Suprapubic skin (tissue), 4 donors: ENCODE measurements around the gene HELZ. TPM values are rescaled to one million over a fixed set of nuclear protein-coding genes. Genes with fewer than 3 reads are reported as not detected.

Experiments used
- DNase-seq, 2 donors: peaks; one replicate each; pipeline ENCODE4 v3.0.0-alpha.2; 2019; ENCODE audit warnings: low spot score in 2 of 2
- H3K27ac ChIP-seq: fragments of 200-600 bp; sonication (generic); one replicate; pipeline ENCODE4 v1.5.1; 2019
- H3K27me3 ChIP-seq: fragments of 200-600 bp; sonication (generic); one replicate; pipeline ENCODE4 v1.5.1; 2019
- H3K36me3 ChIP-seq: fragments of 200-600 bp; sonication (generic); one replicate; pipeline ENCODE4 v1.5.1; 2019
- H3K4me1 ChIP-seq: fragments of 200-600 bp; sonication (generic); one replicate; pipeline ENCODE4 v1.5.1; 2019
- H3K4me3 ChIP-seq: fragments of 200-600 bp; sonication (generic); one replicate; pipeline ENCODE4 v1.5.1; 2019; ENCODE audit warnings: mild to moderate bottlenecking
- H3K9me3 ChIP-seq: fragments of 200-600 bp; sonication (generic); one replicate; pipeline ENCODE4 v1.5.1; 2019
- CTCF ChIP-seq, 2 donors: fragments of 200-600 bp in 1 of 2; fragments of 450-650 bp in 1 of 2; sonication (generic) in 1 of 2; IDR thresholded peaks; one replicate each; pipeline ENCODE4 v1.5.1; 2016 to 2019; ENCODE audit warnings: antibody characterized with exemption in 2 of 2, mild to moderate bottlenecking in 1 of 2, moderate library complexity in 1 of 2
- EP300 ChIP-seq: sonication (generic); formaldehyde crosslinking; IDR thresholded peaks from one replicate; pipeline ENCODE4 v1.6.1; 2017; ENCODE audit warnings: antibody characterized with exemption
- POLR2A ChIP-seq, 2 donors: fragments of 450-650 bp; IDR thresholded peaks; one replicate each; pipeline ENCODE4 v1.6.1; 2017; ENCODE audit warnings: antibody characterized with exemption in 2 of 2, mild to moderate bottlenecking in 2 of 2, moderate library complexity in 2 of 2
- POLR2AphosphoS5 ChIP-seq, 3 donors: sonication (generic); formaldehyde crosslinking; IDR thresholded peaks; one replicate each; pipeline ENCODE4 v1.6.1; 2017; ENCODE audit warnings: antibody characterized with exemption in 3 of 3
- WGBS: methylation state at CpG from one replicate; pipeline ENCODE4 v1.1.5; 2018; 5-methylcytosine and 5-hydroxymethylcytosine counted together
- total RNA-seq, 4 donors: library from RNA; depleted of rRNA; stranded (reverse); fragments of >200 nt; gene quantifications; one replicate each; pipeline ENCODE4 v1.1.0, GENCODE V29; 2016

HELZ gene
- total RNA-seq, 4 donors from 2014 or later = 30.9 to 88.5 (median 36.7) TPM

GRCh38 chr17:67040652-67041051, 204.3 kb downstream of the HELZ start:
- Histone ChIP-seq H3K9me3 (no peaks in the 10 kb centered on the region), H3K4me1 (no peaks in the 10 kb centered on the region), H3K27ac (no peak overlapping the region), H3K36me3 (no peaks in the 10 kb centered on the region), H3K4me3 (no peak overlapping the region), H3K27me3 (no peaks in the 10 kb centered on the region)
- 90% methylated on average over 5 of the region's 6 CpGs for WGBS
- TF ChIP-seq POLR2AphosphoS5 (IDR thresholded peaks at IDR 0.05) = no peak
- DNase-seq = no peak

- DNase-seq = no peak
- 37% methylated on average over 5 of the region's 5 CpGs for WGBS
- Histone ChIP-seq H3K36me3 (no peaks in the 10 kb centered on the region), H3K27ac (no peak overlapping the region), H3K27me3 (no peaks in the 10 kb centered on the region), H3K4me3 (no peak overlapping the region), H3K4me1 (no peaks in the 10 kb centered on the region), H3K9me3 (no peaks in the 10 kb centered on the region)
- TF ChIP-seq POLR2AphosphoS5 (IDR thresholded peaks at IDR 0.05) (no peak), POLR2A (IDR thresholded peaks at IDR 0.05) (no peak), EP300 (no peak), CTCF (IDR thresholded peaks at IDR 0.05) (no peak)
Observed at GRCh38 chr17:67038861-67039365, 206.1 kb downstream of the HELZ start.

GRCh38 chr17:67035131-67036083, 209.6 kb downstream of the HELZ start:
- TF ChIP-seq CTCF (IDR thresholded peaks at IDR 0.05) (no peak), POLR2A (IDR thresholded peaks at IDR 0.05) (no peak), POLR2AphosphoS5 (IDR thresholded peaks at IDR 0.05) (no peak), EP300 (no peak)
- no peaks in the 10 kb centered on the region for H3K36me3 ChIP-seq
- H3K4me3 ChIP-seq = no peak overlapping the region
- H3K4me1 ChIP-seq = no peaks in the 10 kb centered on the region
- DNase-seq = no peak
- 80% methylated on average over 10 of the region's 11 CpGs for WGBS
- H3K27me3 ChIP-seq = no peaks in the 10 kb centered on the region
- no peaks in the 10 kb centered on the region for H3K9me3 ChIP-seq
- H3K27ac ChIP-seq = no peak overlapping the region

GRCh38 chr17:67033613-67034012, 211.4 kb downstream of the HELZ start:
- Histone ChIP-seq H3K27ac (no peak overlapping the region), H3K9me3 (no peaks in the 10 kb centered on the region), H3K27me3 (no peaks in the 10 kb centered on the region), H3K36me3 (no peaks in the 10 kb centered on the region), H3K4me1 (no peaks in the 10 kb centered on the region), H3K4me3 (no peak overlapping the region)
- no peak for DNase-seq
- no peak for TF ChIP-seq POLR2AphosphoS5 (IDR thresholded peaks at IDR 0.05)
- no peak for TF ChIP-seq POLR2A (IDR thresholded peaks at IDR 0.05)
- no peak for TF ChIP-seq EP300
- TF ChIP-seq CTCF (IDR thresholded peaks at IDR 0.05) = no peak
- 93% methylated on average over 4 of the region's 9 CpGs for WGBS

- 91% methylated on average over 13 of the region's 13 CpGs for WGBS
- H3K4me1 ChIP-seq = no peaks in the 10 kb centered on the region
- H3K9me3 ChIP-seq = no peaks in the 10 kb centered on the region
- no peak for DNase-seq
- no peak for TF ChIP-seq POLR2AphosphoS5 (IDR thresholded peaks at IDR 0.05)
- no peak for TF ChIP-seq POLR2A (IDR thresholded peaks at IDR 0.05)
- TF ChIP-seq EP300 = no peak
- TF ChIP-seq CTCF (IDR thresholded peaks at IDR 0.05) = no peak
- no peak overlapping the region for H3K27ac ChIP-seq
- H3K4me3 ChIP-seq = no peak overlapping the region
- H3K27me3 ChIP-seq = no peaks in the 10 kb centered on the region
- H3K36me3 ChIP-seq = no peaks in the 10 kb centered on the region
Observed at GRCh38 chr17:67032985-67033384, 212.0 kb downstream of the HELZ start.
